Neuronal stem cell (in vitro differentiated cells): ENCODE results near the gene DLG2.

Experiments used
- DNase-seq: peaks from one replicate; pipeline ENCODE4 v3.0.0-alpha.2; 2013; ENCODE audit warnings: low spot score
- H2AFZ ChIP-seq: one replicate; pipeline ENCODE4 v1.6.1; 2013; ENCODE audit warnings: mild to moderate bottlenecking, low read length, inconsistent platforms
- H2AK5ac ChIP-seq: 2 replicates; pipeline ENCODE4 v1.6.1; 2013; ENCODE audit warnings: low read depth, mild to moderate bottlenecking, inconsistent platforms, low read length, moderate library complexity, mixed read lengths
- H2BK120ac ChIP-seq: 2 replicates; pipeline ENCODE4 v1.6.1; 2013; ENCODE audit warnings: low read depth, mild to moderate bottlenecking, inconsistent platforms, low read length, moderate library complexity, mixed read lengths
- H2BK12ac ChIP-seq: one replicate; pipeline ENCODE4 v1.6.1; 2013; ENCODE audit warnings: low read length, inconsistent platforms
- H2BK15ac ChIP-seq: 2 replicates; pipeline ENCODE4 v1.6.1; 2013; ENCODE audit warnings: mild to moderate bottlenecking, low read length, inconsistent platforms, mixed read lengths
- H2BK5ac ChIP-seq: one replicate; pipeline ENCODE4 v1.6.1; 2013; ENCODE audit warnings: inconsistent platforms, mild to moderate bottlenecking, low read length, moderate library complexity
- H3K14ac ChIP-seq: one replicate; pipeline ENCODE4 v1.6.1; 2013; ENCODE audit warnings: low read length, inconsistent platforms
- H3K18ac ChIP-seq: 2 replicates; pipeline ENCODE4 v1.6.1; 2013; ENCODE audit warnings: low read length, inconsistent platforms
- H3K23ac ChIP-seq: 2 replicates; pipeline ENCODE4 v1.6.1; 2013; ENCODE audit warnings: low read depth, mild to moderate bottlenecking, mixed read lengths, low read length, inconsistent platforms; ENCODE audit not compliant: poor library complexity
- H3K27ac ChIP-seq: replicated peaks from 3 replicates; pipeline ENCODE4 v1.5.1; 2013; ENCODE audit warnings: low read length, inconsistent platforms
- H3K27me3 ChIP-seq, 3 experiments: 2 replicates each; pipeline ENCODE4 v1.6.1; 2013; ENCODE audit warnings: low read length in 3 of 3, mild to moderate bottlenecking in 2 of 3, inconsistent platforms in 1 of 3, low read depth in 1 of 3, mixed read lengths in 1 of 3, moderate library complexity in 1 of 3; ENCODE audit not compliant: control insufficient read depth in 3 of 3, insufficient read depth in 3 of 3
- H3K36me3 ChIP-seq, 2 donors: replicated peaks in 1 of 2; 2 replicates each; pipeline ENCODE4 v1.6.1; 2013; ENCODE audit warnings: low read length in 2 of 2; ENCODE audit not compliant: control insufficient read depth in 2 of 2, insufficient read depth in 2 of 2
- H3K4ac ChIP-seq: 2 replicates; pipeline ENCODE4 v1.6.1; 2013; ENCODE audit warnings: inconsistent platforms, mild to moderate bottlenecking, low read length, moderate library complexity
- H3K4me1 ChIP-seq, 2 donors: 1 replicate in 1 of 2; 2 replicates in 1 of 2; pipeline ENCODE4 v1.6.1; 2013; ENCODE audit warnings: low read length in 2 of 2, low read depth in 1 of 2; ENCODE audit not compliant: control insufficient read depth in 2 of 2, insufficient read depth in 1 of 2
- H3K4me2 ChIP-seq: one replicate; pipeline ENCODE4 v1.6.1; 2013; ENCODE audit warnings: mild to moderate bottlenecking, low read length, inconsistent platforms; ENCODE audit not compliant: insufficient read depth, poor library complexity, severe bottlenecking
- H3K4me3 ChIP-seq, 2 donors: 2 replicates each; pipeline ENCODE4 v1.5.1; 2013; ENCODE audit warnings: low read length in 2 of 2, mild to moderate bottlenecking in 2 of 2, inconsistent platforms in 1 of 2, moderate library complexity in 1 of 2
- H3K79me1 ChIP-seq: one replicate; pipeline ENCODE4 v1.6.1; 2013; ENCODE audit warnings: low read depth, mild to moderate bottlenecking, inconsistent platforms, low read length, moderate library complexity
- H3K9ac ChIP-seq: one replicate; pipeline ENCODE4 v1.6.1; 2013; ENCODE audit warnings: mild to moderate bottlenecking, low read depth, low read length, inconsistent platforms; ENCODE audit not compliant: poor library complexity
- H3K9me3 ChIP-seq, 2 donors: replicated peaks in 1 of 2; 2 replicates each; pipeline versions ENCODE3 to v1.6.1; 2013; ENCODE audit warnings: low read length in 2 of 2, mild to moderate bottlenecking in 2 of 2, inconsistent platforms in 1 of 2, low read depth in 1 of 2, mixed read lengths in 1 of 2, moderate library complexity in 1 of 2; ENCODE audit not compliant: control insufficient read depth in 2 of 2, insufficient read depth in 1 of 2
- H4K8ac ChIP-seq: one replicate; pipeline ENCODE4 v1.6.1; 2013; ENCODE audit warnings: low read depth, mild to moderate bottlenecking, inconsistent platforms, low read length, moderate library complexity
- H4K91ac ChIP-seq: one replicate; pipeline ENCODE4 v1.6.1; 2013; ENCODE audit warnings: low read length, low read depth, mild to moderate bottlenecking, inconsistent platforms; ENCODE audit not compliant: poor library complexity
- WGBS, 2 donors: extraction: QIAGEN DNeasy Blood & Tissue Kit; methylation state at CpG; one replicate each; pipeline ENCODE4 v1.1.7; 2013; ENCODE audit warnings: missing lambda C conversion rate in 2 of 2, mixed read lengths in 1 of 2; ENCODE audit not compliant: insufficient read length in 2 of 2, insufficient replicate concordance in 1 of 2; ENCODE audit errors: extremely low coverage in 2 of 2; 5-methylcytosine and 5-hydroxymethylcytosine counted together

Gene DLG2

DNA sequence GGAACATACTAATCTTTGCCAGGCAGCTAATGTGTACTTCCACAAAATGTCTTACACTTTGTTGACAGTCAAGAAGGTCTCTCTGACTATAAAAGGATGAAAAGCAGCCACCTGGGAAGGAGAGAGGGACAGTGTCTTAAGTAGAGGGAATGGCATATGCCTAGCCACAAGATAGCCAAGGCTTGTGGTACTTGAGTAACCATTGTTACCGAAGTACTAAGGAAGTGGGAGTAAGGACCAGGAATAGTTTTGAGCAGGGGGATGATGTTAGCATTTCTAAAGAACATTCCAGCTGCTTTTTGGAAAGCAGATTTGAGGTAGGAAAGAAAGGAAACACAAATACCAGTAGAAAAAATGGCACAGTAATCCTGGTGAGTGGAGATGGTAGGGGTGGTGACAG lies 24.0 kb upstream of the DLG2 start:
- Histone ChIP-seq H2BK12ac (no peak overlapping the region), H2AFZ (no peak overlapping the region), H3K9me3 (no peaks in the 10 kb centered on the region), H3K79me1 (no peaks in the 10 kb centered on the region), H2BK5ac (no peak overlapping the region), H3K9ac (no peak overlapping the region), H3K4me3 (no peak overlapping the region), H3K14ac (no peak overlapping the region), H2AK5ac (no peak overlapping the region), H2BK120ac (no peak overlapping the region), H3K4me1 (peaks cover 0 to 2% of the 10 kb centered on the region in 2 donors), H3K18ac (no peak overlapping the region), H4K91ac (no peak overlapping the region), H2BK15ac (no peak overlapping the region), H4K8ac (no peak overlapping the region), H3K36me3 (peaks cover 5 to 56% of the 10 kb centered on the region in 2 donors), H3K4ac (no peak overlapping the region), H3K27me3 (no peaks in the 10 kb centered on the region), H3K4me2 (no peak overlapping the region), H3K23ac (no peak overlapping the region), H3K27ac (no peak overlapping the region)
- DNase-seq: no peak
- WGBS, 2 donors: no CpG with 5 or more reads among the region's 1 CpG

DNA sequence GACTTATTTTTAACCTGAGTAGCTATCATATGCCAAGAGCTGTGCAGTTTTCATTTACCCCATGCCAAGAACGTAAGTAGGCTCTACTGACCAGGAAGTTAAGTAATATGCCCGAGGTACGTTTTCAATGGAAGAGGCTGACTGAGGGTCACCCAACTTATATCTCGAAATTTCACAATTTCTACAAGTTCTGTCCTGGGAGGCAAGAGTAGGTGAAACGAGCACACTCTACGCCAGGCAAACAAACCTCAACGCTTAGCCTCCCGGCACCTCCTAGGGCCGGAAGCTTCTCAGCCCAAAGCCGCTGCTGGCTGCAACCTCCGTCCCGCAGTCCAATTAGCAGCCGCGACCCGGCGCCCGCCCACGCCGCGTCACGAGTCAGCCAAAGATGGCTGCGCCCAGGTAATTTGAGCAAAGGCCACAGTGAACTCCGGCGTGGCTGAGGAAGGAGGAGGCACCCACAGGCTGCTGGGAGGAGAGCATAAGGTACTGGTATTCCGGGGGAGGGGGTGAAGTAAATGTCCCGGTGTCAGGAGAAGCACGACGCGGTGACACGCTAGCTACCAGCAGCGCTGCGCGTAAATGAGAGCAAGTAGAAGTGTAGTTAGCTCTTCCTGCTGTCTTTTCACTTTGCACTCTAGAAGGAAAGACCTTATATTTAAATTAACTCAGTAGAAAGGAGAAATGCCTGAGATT lies 20.6 kb upstream of the DLG2 start, which contains the start of gene TMEM126A:
Gene TMEM126A (plus strand): TSS at position 364 of the 696 bp plus-strand sequence. CDS start 2,289 bp downstream, outside the sequence.
- Histone ChIP-seq H3K4ac (no peak within 1 kb of the TSS), H3K14ac (no peak within 1 kb of the TSS), H2BK120ac (peak within 1 kb of the TSS; percentile 76), H3K9ac (no peak within 1 kb of the TSS), H2AFZ (peak within 1 kb of the TSS; percentile 84), H2BK12ac (no peak within 1 kb of the TSS), H2AK5ac (no peak within 1 kb of the TSS), H3K4me1 (peaks cover 0 to 2% of the 10 kb centered on the region in 2 donors), H2BK5ac (no peak within 1 kb of the TSS), H3K4me3 (peak within 1 kb of the TSS; percentile 68 to 98), H3K23ac (peak within 1 kb of the TSS; percentile 17), H4K91ac (no peak within 1 kb of the TSS), H3K4me2 (peak within 1 kb of the TSS; percentile 65), H3K27me3 (no peaks in the 10 kb centered on the region), H4K8ac (no peak within 1 kb of the TSS), H3K79me1 (no peaks in the 10 kb centered on the region), H3K18ac (peak within 1 kb of the TSS; percentile 69), H3K36me3 (peaks cover 3 to 22% of the 10 kb centered on the region in 2 donors), H2BK15ac (no peak within 1 kb of the TSS), H3K27ac (peak within 1 kb of the TSS; percentile 65), H3K9me3 (no peaks in the 10 kb centered on the region)
- peak; percentile 78 for DNase-seq
- no CpG with 5 or more reads among the region's 33 CpGs for WGBS, 2 donors

DNA sequence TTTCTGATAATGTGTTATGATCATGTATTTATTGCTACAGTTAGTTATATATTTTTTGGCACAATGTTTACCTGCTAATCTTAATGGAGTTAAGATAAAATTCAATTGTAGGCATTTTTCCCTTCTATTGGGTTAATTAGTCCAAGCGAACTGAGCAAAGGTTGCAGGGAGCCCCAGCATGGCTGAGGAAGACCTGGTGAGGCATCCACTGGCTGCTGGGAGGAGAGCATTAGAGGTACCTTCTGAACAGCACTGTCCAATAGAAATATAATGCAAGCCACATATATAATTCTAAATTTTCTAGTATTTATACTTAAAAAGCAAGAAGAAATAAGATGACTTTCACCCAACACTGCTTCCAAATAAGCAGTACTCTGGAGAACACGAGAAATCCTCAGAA lies 19.9 kb upstream of the DLG2 start:
- Histone ChIP-seq H4K91ac (no peak overlapping the region), H3K4me3 (peak overlapping the region; percentile 68 to 98), H3K9me3 (no peaks in the 10 kb centered on the region), H4K8ac (no peak overlapping the region), H2BK5ac (no peak overlapping the region), H3K4me2 (no peak overlapping the region), H3K79me1 (no peaks in the 10 kb centered on the region), H3K27ac (no peak overlapping the region), H3K27me3 (no peaks in the 10 kb centered on the region), H2AK5ac (no peak overlapping the region), H3K18ac (no peak overlapping the region), H2BK15ac (no peak overlapping the region), H3K36me3 (peaks cover 3 to 16% of the 10 kb centered on the region in 2 donors), H2BK12ac (no peak overlapping the region), H3K4me1 (peaks cover 0 to 2% of the 10 kb centered on the region in 2 donors), H3K9ac (no peak overlapping the region), H3K4ac (no peak overlapping the region), H2AFZ (peak overlapping the region; percentile 84), H3K14ac (no peak overlapping the region), H3K23ac (no peak overlapping the region), H2BK120ac (no peak overlapping the region)
- no peak for DNase-seq
- no CpG with 5 or more reads among the region's 2 CpGs for WGBS, 2 donors

DNA sequence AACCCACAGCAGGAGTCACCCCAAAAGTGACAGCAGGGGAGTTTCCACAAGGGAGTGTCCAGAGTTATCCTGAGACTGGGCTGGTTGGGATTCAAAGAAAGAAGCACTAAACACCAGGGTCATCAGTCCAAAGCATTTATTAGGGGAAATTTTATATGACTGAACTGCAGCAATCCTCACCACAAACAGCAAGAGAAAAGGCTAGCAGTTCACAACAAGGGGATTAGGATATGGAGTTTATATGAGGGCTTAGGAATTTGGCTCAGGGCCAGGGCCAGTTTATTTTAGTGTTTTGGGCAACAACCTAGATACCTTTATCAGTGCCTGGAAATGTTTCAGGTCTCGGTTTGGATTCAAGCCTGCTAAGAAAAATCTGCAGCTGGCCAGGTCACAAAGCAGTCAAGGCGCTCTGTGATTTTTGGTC lies 16.1 kb upstream of the DLG2 start:
- no peak overlapping the region for H2BK120ac ChIP-seq
- DNase-seq: no peak
- peaks cover 0 to 14% of the 10 kb centered on the region in 2 donors for H3K36me3 ChIP-seq
- no peak overlapping the region for H3K4me3 ChIP-seq
- no peak overlapping the region for H3K27ac ChIP-seq
- no peak overlapping the region for H4K91ac ChIP-seq
- H3K14ac ChIP-seq: no peak overlapping the region
- H2AFZ ChIP-seq: no peak overlapping the region
- no peak overlapping the region for H3K4me2 ChIP-seq
- no peak overlapping the region for H3K18ac ChIP-seq
- no peaks in the 10 kb centered on the region for H3K9me3 ChIP-seq
- H3K4ac ChIP-seq: no peak overlapping the region
- no peaks in the 10 kb centered on the region for H3K79me1 ChIP-seq
- no peaks in the 10 kb centered on the region for H3K27me3 ChIP-seq
- H3K4me1 ChIP-seq: peaks cover 0 to 2% of the 10 kb centered on the region in 2 donors
- H3K9ac ChIP-seq: no peak overlapping the region
- H2BK15ac ChIP-seq: no peak overlapping the region
- H3K23ac ChIP-seq: no peak overlapping the region
- H2BK5ac ChIP-seq: no peak overlapping the region
- no peak overlapping the region for H2BK12ac ChIP-seq
- H2AK5ac ChIP-seq: no peak overlapping the region
- H4K8ac ChIP-seq: no peak overlapping the region
- WGBS, 2 donors: no CpG with 5 or more reads among the region's 2 CpGs
